GM06990 (cell line): Measurements from ENCODE around the gene ZNF568.
A peak's percentile ranks its signal among the peaks of the same experiment; 100 is the strongest.

ENCODE experiments used
- DNase-seq: peaks from one replicate; pipeline ENCODE4 v3.0.0-alpha.2; 2011; ENCODE audit not compliant: insufficient read length; ENCODE audit errors: extremely low read depth
- H3K27me3 ChIP-seq: replicated peaks from 2 replicates; pipeline ENCODE4 v1.6.0; 2011; ENCODE audit warnings: low read length; ENCODE audit not compliant: control insufficient read depth, insufficient read depth
- H3K36me3 ChIP-seq: 2 replicates; pipeline ENCODE4 v1.5.1; 2011; ENCODE audit warnings: low read length; ENCODE audit not compliant: control insufficient read depth, insufficient read depth
- H3K4me3 ChIP-seq: replicated peaks from 2 replicates; pipeline ENCODE4 v1.5.1; 2011; ENCODE audit warnings: low read depth, mild to moderate bottlenecking, control low read depth, low read length
- TF ChIP-seq, protein P1 (sequence below): IDR thresholded peaks from 2 replicates; pipeline ENCODE4 v1.5.1; 2011; ENCODE audit warnings: low read length, control low read depth, mild to moderate bottlenecking, inconsistent platforms; ENCODE audit not compliant: insufficient read depth, poor library complexity, severe bottlenecking

Gene ZNF568

DNA sequence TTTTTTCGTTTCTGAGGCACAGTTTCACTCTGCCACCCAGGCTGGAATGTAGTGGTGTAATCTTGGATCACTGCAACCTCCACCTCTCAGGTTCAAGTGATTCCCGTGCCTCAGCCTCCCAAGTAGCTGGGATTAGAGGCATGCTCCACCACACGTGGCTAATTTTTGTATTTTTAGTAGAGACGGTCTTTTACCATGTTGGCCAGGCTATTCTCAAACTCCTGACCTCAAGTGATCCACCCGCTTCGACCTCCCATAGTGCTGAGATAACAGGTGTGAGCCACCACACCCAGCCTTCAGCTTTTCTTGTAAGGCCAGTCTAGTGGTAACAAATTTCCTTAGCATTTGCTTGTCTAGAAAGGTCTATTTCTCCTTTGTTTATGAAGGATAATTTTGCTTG lies 46.2 kb downstream of the ZNF568 start:
- no peak for DNase-seq
- TF ChIP-seq, protein P1, sequence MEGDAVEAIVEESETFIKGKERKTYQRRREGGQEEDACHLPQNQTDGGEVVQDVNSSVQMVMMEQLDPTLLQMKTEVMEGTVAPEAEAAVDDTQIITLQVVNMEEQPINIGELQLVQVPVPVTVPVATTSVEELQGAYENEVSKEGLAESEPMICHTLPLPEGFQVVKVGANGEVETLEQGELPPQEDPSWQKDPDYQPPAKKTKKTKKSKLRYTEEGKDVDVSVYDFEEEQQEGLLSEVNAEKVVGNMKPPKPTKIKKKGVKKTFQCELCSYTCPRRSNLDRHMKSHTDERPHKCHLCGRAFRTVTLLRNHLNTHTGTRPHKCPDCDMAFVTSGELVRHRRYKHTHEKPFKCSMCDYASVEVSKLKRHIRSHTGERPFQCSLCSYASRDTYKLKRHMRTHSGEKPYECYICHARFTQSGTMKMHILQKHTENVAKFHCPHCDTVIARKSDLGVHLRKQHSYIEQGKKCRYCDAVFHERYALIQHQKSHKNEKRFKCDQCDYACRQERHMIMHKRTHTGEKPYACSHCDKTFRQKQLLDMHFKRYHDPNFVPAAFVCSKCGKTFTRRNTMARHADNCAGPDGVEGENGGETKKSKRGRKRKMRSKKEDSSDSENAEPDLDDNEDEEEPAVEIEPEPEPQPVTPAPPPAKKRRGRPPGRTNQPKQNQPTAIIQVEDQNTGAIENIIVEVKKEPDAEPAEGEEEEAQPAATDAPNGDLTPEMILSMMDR = no peak

DNA sequence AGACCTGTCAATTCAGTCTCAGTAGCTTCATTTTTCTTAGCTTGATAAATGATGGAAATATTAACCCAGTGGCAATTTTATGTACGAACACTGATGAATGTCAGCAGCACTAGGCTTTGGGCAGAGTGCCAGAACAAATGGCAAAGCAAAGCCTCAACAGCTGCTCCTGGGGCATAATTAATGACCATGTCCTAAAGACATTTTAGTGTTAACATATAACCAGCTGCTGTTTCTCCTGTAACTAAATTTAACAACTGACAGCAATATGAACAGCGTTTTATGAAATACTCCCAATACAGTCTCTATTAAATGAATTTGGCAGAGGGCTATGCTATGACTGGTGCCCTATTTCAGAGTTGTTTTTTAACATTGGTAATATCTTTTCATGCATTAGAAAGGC lies 47.1 kb downstream of the ZNF568 start:
- TF ChIP-seq, protein P1 = no peak
- DNase-seq = no peak
- H3K36me3 ChIP-seq = no peaks in the 10 kb centered on the region
- H3K4me3 ChIP-seq = no peak overlapping the region
- H3K27me3 ChIP-seq = no peaks in the 10 kb centered on the region

More for the DNA sequence above, 46.2 kb downstream of the ZNF568 start:
- Histone ChIP-seq H3K36me3 (no peaks in the 10 kb centered on the region), H3K27me3 (no peaks in the 10 kb centered on the region), H3K4me3 (no peak overlapping the region)

DNA sequence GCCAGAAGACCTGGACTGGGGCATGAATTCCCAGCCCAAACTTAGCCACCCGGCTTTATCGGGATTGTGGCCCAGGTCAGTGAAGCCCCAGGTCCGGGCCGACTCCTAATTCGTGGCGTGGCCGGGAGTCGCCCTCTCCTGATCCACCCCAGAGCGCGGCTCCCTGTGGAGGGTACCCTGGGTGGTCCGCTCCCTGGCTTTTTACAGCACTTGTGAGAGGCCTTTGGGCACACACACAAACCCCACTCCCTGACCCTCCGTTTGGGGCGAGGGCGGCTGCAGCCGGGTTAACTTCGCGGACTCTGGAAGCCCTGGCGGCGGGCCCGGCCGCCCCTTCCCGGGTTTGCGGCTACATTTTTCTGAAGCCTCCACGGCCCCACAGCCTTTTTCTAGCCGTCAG lies 56.4 kb downstream of the ZNF568 start:
- Histone ChIP-seq H3K4me3 (peak overlapping the region; percentile 62), H3K36me3 (no peaks in the 10 kb centered on the region), H3K27me3 (no peaks in the 10 kb centered on the region)
- DNase-seq = no peak
- TF ChIP-seq, protein P1 = no peak

DNA sequence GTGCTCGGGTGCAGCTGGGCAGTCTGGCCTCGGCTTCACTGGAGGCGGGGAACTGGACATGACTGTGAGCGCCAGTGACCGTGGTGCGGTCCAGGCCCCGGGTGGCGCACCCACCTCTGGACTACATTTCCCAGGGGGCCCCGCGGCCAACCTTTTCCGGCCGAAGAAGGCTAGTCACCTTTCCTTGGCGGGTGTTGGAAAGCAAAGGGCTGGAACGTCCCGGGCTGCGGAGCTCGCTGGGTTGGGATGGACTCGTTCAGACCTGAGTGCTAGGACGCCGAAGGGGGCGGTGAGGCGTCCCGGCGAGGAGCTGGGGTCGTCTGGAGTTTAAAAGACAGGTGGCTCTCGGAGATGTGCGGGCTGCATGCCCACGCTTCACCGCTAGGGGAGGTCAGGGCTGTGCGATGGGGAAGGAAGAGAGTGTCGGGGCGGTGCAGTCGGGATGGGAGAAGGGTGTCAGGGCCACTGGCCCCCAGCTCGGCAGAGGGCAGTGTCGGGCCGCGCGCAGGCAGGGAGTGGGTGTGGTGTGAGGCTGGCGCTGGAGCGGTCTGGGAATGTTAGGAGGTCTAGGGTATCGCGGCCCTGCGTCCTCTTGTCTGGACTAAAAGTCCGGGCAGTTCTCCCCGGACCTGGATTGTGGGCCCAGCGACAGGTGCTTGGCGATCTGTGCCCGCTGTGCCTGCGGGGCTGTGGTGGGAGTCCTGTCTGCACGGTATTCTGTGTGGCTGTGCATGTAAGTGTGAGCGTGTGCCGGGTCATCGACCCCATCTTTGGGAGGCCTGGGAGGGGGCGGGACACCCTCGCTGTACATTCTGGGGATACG lies 57.1 kb downstream of the ZNF568 start:
- TF ChIP-seq, protein P1 = peak; percentile 55
- Histone ChIP-seq H3K27me3 (no peaks in the 10 kb centered on the region), H3K36me3 (no peaks in the 10 kb centered on the region), H3K4me3 (peak overlapping the region; percentile 62)
- peak; percentile 75 for DNase-seq

DNA sequence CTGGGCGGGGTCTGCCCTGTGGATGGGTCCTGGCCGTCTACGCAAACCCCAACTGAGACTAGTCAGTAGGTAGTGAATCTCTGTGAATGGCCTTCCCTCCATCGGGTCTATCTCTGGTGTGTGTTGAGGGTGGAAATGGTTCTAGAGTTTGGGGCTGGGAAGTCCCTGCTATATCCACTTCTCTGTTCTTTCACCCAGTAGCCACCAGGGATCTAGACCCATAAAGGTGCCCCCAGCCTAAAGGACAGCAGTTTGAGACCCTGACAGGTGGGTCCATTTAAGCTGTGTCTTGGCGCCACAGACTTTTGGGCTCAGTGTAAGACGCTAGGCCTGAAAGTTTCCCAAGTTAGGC lies 57.7 kb downstream of the ZNF568 start:
- TF ChIP-seq, protein P1 = no peak
- Histone ChIP-seq H3K4me3 (peak overlapping the region; percentile 62), H3K36me3 (no peaks in the 10 kb centered on the region), H3K27me3 (no peaks in the 10 kb centered on the region)
- no peak for DNase-seq
